NCI-H1105 (cell line): Measurements from ENCODE around the gene ETV5.
A peak's percentile ranks its signal among the peaks of the same experiment; 100 is the strongest.
"Not testable (repeated sequence)": the region's sequence is repeated elsewhere in the genome, so short reads cannot be mapped to it uniquely, and the experiment has no call there.

ENCODE experiments used
- DNase-seq: peaks from one replicate; lab custom pipeline; 2025; lab: John Stamatoyannopoulos, UW

The ETV5 gene

GRCh38 chr3:186067360-186068242 is 41.3 kb downstream of the ETV5 start:
- no peak for DNase-seq

GRCh38 chr3:186060222-186060621 is 48.7 kb downstream of the ETV5 start:
- DNase-seq: no peak

GRCh38 chr3:186059192-186059591 is 49.7 kb downstream of the ETV5 start:
- DNase-seq: no peak

- no peak for DNase-seq
Observed at GRCh38 chr3:186058225-186058624, 50.7 kb downstream of the ETV5 start.

- DNase-seq: no peak
Observed at GRCh38 chr3:186057594-186057993, 51.3 kb downstream of the ETV5 start.

GRCh38 chr3:186054792-186055352 is 54.0 kb downstream of the ETV5 start:
- DNase-seq: no peak

GRCh38 chr3:186053954-186054791 is 54.7 kb downstream of the ETV5 start:
- DNase-seq: peak; percentile 67

- DNase-seq: no peak
Observed at GRCh38 chr3:186052096-186052840, 56.6 kb downstream of the ETV5 start.

GRCh38 chr3:186049001-186049400 is 59.9 kb downstream of the ETV5 start:
- DNase-seq: no peak

GRCh38 chr3:186048119-186048518 is 60.8 kb downstream of the ETV5 start:
- DNase-seq: no peak

- DNase-seq: no peak
Observed at GRCh38 chr3:186046838-186047237, 62.1 kb downstream of the ETV5 start.

GRCh38 chr3:186044968-186045367 is 63.9 kb downstream of the ETV5 start:
- DNase-seq: no peak

GRCh38 chr3:186044427-186044826 is 64.5 kb downstream of the ETV5 start:
- no peak for DNase-seq

- DNase-seq: no peak
Observed at GRCh38 chr3:186042521-186043202, 66.2 kb downstream of the ETV5 start.

GRCh38 chr3:186042036-186042435 is 66.9 kb downstream of the ETV5 start:
- no peak for DNase-seq

- no peak for DNase-seq
Observed at GRCh38 chr3:186038360-186038759, 70.5 kb downstream of the ETV5 start.

- DNase-seq: no peak
Observed at GRCh38 chr3:186035277-186035676, 73.6 kb downstream of the ETV5 start.

GRCh38 chr3:186032321-186032720 is 76.6 kb downstream of the ETV5 start:
- no peak for DNase-seq

GRCh38 chr3:186025993-186026392 is 82.9 kb downstream of the ETV5 start:
- not testable (repeated sequence) for DNase-seq

- no peak for DNase-seq
Observed at GRCh38 chr3:186025161-186025560, 83.7 kb downstream of the ETV5 start.

GRCh38 chr3:186024210-186024609 is 84.7 kb downstream of the ETV5 start:
- no peak for DNase-seq
